GM23248 (cell line): ENCODE data around the gene AMPD1.

ENCODE experiments used
- EZH2 ChIP-seq: fragments of 200-600 bp; sonication (generic); IDR thresholded peaks from 2 replicates; pipeline ENCODE4 v1.6.1; 2018; ENCODE audit warnings: antibody characterized with exemption, mild to moderate bottlenecking; ENCODE audit not compliant: insufficient read depth, poor library complexity, severe bottlenecking
- EZH2phosphoT487 ChIP-seq: fragments of 200-600 bp; sonication (generic); IDR thresholded peaks from 2 replicates; pipeline ENCODE4 v1.6.1; 2018; ENCODE audit warnings: antibody characterized with exemption, moderate library complexity, mild to moderate bottlenecking, low read depth; ENCODE audit not compliant: insufficient read depth

DNA sequence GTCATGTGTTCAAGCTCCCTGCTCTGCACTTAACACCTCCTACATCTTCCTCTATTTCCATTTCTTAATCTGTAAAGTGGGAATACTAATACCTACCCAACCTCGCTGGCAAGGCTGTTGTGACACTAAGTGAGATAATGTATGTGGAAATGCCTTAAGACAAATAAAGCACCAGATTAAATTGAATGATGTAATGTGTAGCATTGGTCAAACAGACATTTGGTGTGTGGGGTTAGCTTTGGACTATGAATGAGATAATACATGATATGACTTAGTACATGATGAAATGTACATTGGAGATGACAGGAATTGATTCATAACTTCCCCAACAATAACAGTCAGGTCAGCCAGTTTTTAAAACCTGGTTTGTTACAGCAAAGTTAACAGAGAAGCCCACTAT is 5.2 kb downstream of the AMPD1 start:
- TF ChIP-seq EZH2: no peak
- no peak for TF ChIP-seq EZH2phosphoT487
